A673 (cell line): ENCODE measurements around the gene ZNF784.

ENCODE experiments used
- EZH2 ChIP-seq: fragments of 200-600 bp; sonication (generic); IDR thresholded peaks from 2 replicates; pipeline ENCODE4 v1.6.1; 2017; ENCODE audit warnings: borderline replicate concordance, low read depth, mild to moderate bottlenecking, mixed read lengths, antibody characterized with exemption, low read length; ENCODE audit not compliant: poor library complexity, severe bottlenecking
- TF ChIP-seq, protein P1 (sequence below): fragments of 300-800, 200-600 bp; sonication (generic); conservative IDR thresholded peaks from 2 replicates; pipeline ENCODE4 v1.5.1; 2017; ENCODE audit warnings: low read depth, mild to moderate bottlenecking, antibody characterized with exemption, low read length, moderate library complexity, mixed read lengths

DNA sequence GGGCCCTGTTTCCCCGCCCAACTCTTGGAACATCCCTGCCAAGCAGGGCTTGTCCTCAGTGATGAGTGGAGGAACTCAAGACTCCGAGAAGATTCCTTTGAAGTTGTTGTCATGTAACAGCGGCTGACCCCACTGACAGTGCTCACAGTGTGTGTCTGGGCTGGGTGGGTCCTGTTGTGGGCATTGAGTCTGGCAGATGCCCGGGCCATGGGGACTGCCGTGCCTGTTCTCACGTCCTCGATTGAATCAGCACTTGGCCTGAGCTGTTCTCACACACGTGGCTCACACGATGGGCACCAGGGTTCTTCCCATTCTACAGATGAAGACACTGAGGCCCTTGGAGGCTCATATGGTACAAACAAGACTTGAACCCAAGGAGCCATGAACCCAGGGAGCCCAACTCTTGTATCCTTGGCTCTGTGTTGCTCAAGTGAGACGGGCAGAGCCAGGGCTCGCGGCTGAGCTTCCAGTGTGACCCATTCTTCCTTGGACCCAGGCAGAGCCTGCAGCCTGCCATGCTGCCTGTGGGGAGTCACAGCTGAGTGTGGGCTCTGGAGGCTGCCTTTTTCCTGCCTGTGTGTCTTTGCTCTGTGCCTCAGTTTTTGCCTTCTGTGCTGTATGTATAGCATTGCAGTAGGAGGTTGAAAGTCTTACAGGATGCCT lies 42.1 kb upstream of the ZNF784 start:
- TF ChIP-seq, protein P1, sequence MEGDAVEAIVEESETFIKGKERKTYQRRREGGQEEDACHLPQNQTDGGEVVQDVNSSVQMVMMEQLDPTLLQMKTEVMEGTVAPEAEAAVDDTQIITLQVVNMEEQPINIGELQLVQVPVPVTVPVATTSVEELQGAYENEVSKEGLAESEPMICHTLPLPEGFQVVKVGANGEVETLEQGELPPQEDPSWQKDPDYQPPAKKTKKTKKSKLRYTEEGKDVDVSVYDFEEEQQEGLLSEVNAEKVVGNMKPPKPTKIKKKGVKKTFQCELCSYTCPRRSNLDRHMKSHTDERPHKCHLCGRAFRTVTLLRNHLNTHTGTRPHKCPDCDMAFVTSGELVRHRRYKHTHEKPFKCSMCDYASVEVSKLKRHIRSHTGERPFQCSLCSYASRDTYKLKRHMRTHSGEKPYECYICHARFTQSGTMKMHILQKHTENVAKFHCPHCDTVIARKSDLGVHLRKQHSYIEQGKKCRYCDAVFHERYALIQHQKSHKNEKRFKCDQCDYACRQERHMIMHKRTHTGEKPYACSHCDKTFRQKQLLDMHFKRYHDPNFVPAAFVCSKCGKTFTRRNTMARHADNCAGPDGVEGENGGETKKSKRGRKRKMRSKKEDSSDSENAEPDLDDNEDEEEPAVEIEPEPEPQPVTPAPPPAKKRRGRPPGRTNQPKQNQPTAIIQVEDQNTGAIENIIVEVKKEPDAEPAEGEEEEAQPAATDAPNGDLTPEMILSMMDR, result no peak
- no peak for TF ChIP-seq EZH2
